ENCODE data around the gene HMX2.

HMX2 gene

GRCh38 chr10:123140164-123140982 lies 7.6 kb upstream of the HMX2 start:
- in situ Hi-C loops (cut with HindIII; ENCODE audit: low pct_ligation_motif_present, low sequenced_read_pairs) = no loop called here
- TF ChIP-seq, protein P1, sequence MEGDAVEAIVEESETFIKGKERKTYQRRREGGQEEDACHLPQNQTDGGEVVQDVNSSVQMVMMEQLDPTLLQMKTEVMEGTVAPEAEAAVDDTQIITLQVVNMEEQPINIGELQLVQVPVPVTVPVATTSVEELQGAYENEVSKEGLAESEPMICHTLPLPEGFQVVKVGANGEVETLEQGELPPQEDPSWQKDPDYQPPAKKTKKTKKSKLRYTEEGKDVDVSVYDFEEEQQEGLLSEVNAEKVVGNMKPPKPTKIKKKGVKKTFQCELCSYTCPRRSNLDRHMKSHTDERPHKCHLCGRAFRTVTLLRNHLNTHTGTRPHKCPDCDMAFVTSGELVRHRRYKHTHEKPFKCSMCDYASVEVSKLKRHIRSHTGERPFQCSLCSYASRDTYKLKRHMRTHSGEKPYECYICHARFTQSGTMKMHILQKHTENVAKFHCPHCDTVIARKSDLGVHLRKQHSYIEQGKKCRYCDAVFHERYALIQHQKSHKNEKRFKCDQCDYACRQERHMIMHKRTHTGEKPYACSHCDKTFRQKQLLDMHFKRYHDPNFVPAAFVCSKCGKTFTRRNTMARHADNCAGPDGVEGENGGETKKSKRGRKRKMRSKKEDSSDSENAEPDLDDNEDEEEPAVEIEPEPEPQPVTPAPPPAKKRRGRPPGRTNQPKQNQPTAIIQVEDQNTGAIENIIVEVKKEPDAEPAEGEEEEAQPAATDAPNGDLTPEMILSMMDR (IDR thresholded peaks at IDR 0.05; ENCODE audit: low read depth, low read length, missing control alignments) = peak; percentile 1
- Histone ChIP-seq H3K27me3 (replicated peaks) (peaks cover 94% of the 10 kb centered on the region), H3K4me3 (ENCODE audit: low read depth, low read length) (no peak overlapping the region), H3K27ac (no peak overlapping the region), H3K36me3 (replicated peaks) (no peaks in the 10 kb centered on the region)
- no peak for DNase-seq

- Histone ChIP-seq H3K4me3 (ENCODE audit: low read depth, low read length) (no peak overlapping the region), H3K36me3 (replicated peaks) (no peaks in the 10 kb centered on the region), H3K27me3 (replicated peaks) (peaks cover 94% of the 10 kb centered on the region), H3K27ac (no peak overlapping the region)
- no peak for DNase-seq
- TF ChIP-seq, protein P1 (IDR thresholded peaks at IDR 0.05; ENCODE audit: low read depth, low read length, missing control alignments) = no peak
- in situ Hi-C loops (cut with HindIII; ENCODE audit: low pct_ligation_motif_present, low sequenced_read_pairs) = no loop called here
Measured at GRCh38 chr10:123140983-123141390, 6.9 kb upstream of the HMX2 start.

DNA sequence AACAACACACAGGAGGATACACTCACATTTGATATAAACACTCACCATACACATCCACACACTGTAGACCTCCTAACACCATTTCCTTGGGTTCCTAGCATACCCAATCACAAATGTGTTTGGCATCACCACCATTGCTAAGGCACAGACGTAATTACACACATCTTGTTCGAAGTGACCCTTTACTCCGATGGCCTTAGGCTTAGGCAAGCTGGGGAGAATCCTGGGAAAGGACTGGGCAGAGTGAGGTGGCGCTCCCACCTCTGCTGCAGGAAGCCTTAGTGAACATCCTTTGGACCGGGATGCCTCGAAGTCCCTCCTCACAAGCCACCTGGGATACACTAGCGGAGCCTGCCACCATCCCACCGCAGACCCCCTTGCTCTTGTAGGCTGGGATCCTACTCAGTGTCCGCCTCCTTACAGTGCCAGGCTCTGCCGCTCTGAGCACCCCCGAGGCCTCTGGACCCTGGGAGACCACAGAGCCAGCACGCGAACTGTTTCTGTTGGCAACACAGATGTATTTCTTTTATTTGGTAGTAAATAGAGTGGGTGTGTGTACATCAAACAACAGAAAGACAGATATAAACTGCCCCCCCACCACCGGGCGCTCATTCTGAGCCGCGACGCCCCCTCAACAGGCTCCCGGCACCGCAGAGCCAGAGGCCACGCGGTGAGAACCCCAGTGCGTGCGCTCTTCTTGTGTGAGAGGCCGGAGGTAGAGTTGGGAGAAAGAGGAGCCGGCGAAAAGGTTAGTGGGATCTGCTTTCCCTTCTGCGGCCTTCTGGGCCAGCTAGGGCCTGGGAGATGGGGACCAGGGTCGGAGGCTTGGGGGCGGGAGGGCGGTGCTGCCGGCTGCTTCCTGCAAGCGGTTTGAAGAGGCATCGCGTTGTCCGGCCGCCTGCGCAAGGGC lies 5.9 kb upstream of the HMX2 start:
- no peaks in the 10 kb centered on the region for H3K36me3 ChIP-seq (replicated peaks)
- no peak for DNase-seq
- no peak overlapping the region for H3K4me3 ChIP-seq (ENCODE audit: low read depth, low read length)
- H3K27ac ChIP-seq = no peak overlapping the region
- TF ChIP-seq, protein P1 (IDR thresholded peaks at IDR 0.05; ENCODE audit: low read depth, low read length, missing control alignments) = no peak
- in situ Hi-C loops (cut with HindIII; ENCODE audit: low pct_ligation_motif_present, low sequenced_read_pairs) = no loop called here
- peaks cover 93% of the 10 kb centered on the region for H3K27me3 ChIP-seq (replicated peaks)

GRCh38 chr10:123142701-123143161 lies 5.2 kb upstream of the HMX2 start:
- peaks cover 93% of the 10 kb centered on the region for H3K27me3 ChIP-seq (replicated peaks)
- H3K4me3 ChIP-seq (ENCODE audit: low read depth, low read length) = no peak overlapping the region
- no peaks in the 10 kb centered on the region for H3K36me3 ChIP-seq (replicated peaks)
- TF ChIP-seq, protein P1 (IDR thresholded peaks at IDR 0.05; ENCODE audit: low read depth, low read length, missing control alignments) = no peak
- no peak overlapping the region for H3K27ac ChIP-seq
- no peak for DNase-seq
- in situ Hi-C loops (cut with HindIII; ENCODE audit: low pct_ligation_motif_present, low sequenced_read_pairs) = no loop called here

DNA sequence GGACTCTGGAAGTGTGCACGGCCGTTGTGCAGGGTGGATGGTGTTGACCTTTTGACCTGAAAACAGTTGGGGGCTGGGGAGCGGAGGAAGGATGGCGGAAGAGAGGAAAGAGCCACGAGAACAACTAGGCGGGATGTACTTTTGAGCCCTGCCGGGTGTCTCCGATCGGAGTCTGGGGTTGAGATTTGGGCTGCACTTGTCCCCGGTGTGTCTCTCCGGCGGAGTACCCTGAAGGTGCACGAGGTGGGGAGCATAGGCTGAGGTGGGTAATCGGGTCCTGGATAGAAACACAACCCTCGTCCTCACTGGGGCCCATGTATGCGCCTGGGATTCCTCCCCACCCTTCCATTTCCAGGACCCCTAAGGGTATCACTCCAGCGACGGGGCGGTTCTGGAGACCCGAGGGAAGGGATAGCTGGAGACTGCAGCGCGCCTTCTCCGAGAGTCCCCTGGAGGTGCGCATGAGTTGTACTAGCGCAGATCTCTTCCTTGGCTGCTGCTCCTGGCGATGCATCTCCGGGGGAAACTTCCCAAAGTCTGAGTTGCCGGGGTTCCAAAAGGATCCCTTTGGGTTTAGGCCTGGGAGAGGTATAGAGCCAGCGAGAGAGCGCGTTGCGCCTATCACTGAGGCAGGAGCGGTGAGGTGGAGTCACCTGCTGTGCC lies 4.6 kb upstream of the HMX2 start:
- DNase-seq = no peak
- TF ChIP-seq, protein P1 (IDR thresholded peaks at IDR 0.05; ENCODE audit: low read depth, low read length, missing control alignments) = no peak
- no peak overlapping the region for H3K4me3 ChIP-seq (ENCODE audit: low read depth, low read length)
- peaks cover 94% of the 10 kb centered on the region for H3K27me3 ChIP-seq (replicated peaks)
- in situ Hi-C loops (cut with HindIII; ENCODE audit: low pct_ligation_motif_present, low sequenced_read_pairs) = no loop called here
- no peaks in the 10 kb centered on the region for H3K36me3 ChIP-seq (replicated peaks)
- no peak overlapping the region for H3K27ac ChIP-seq

Measured in brain microvascular endothelial cell (primary cell).